Activated CD8-positive, alpha-beta memory T cell treated with anti-CD3 and anti-CD28 coated beads for 48 hours (primary cell): ENCODE data around the gene DYDC1.
"Not testable (repeated sequence)": the region's sequence is repeated elsewhere in the genome, so short reads cannot be mapped to it uniquely, and the experiment has no call there.

Experiments
- DNase-seq, 3 experiments: peaks; one replicate each; pipeline ENCODE4 v3.0.0-alpha.2; 2020; ENCODE audit warnings: low read depth in 2 of 3, low spot score in 2 of 3

The DYDC1 gene

GRCh38 chr10:80356563-80356988 lies at the start of gene DYDC1, which contains the start of gene DYDC2:
Gene DYDC1, minus strand, starts transcription at chr10:80356755. Its CDS starts 4,154 bp downstream, at chr10:80352601.
Gene DYDC2, plus strand, starts transcription at chr10:80356781. Its CDS starts 5,663 bp downstream, at chr10:80362444.
- peak in 2 of 3 experiments; percentile 15 to 32 for DNase-seq

DNA sequence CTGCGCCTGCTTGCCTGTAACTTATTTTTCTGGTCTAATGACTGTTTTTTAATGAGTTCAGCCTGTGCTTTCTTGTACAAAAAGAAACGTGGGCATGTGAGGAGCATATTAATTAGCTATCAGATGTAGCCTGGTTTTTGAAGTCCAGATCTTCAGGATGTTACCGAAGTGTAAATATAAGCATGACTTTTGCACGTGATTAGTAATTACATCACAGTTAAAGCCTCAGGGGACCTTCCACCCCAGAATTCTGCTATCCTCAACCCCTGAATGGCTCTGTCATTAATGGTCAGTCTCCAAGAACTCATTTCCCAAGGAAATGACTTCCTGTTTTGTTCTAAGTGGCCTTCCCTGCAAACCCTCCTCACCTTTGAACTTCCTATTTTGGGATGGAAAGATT lies 49.6 kb upstream of the DYDC1 start:
- DNase-seq: no peak

DNA sequence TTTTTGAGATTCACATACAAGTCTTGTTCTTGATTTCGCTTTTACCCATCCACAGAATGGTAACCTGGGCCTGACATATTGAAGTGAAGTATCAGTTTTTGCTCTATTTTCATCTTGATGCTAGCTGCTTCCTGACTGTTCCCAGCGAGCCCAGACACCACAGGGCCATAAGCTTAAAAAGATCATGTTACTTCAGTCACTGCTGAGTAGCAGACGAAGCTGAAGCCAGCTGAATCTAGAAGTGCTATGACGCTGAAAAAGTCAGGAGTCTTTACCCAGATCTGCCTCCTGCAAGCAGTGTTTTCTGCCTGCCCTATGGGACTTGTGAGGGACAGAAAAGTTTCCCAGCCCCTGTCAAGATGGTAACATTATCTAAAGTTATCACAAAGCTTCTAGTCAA lies 49.1 kb upstream of the DYDC1 start:
- DNase-seq: no peak

GRCh38 chr10:80405035-80405434 lies 48.5 kb upstream of the DYDC1 start:
- no peak for DNase-seq

DNA sequence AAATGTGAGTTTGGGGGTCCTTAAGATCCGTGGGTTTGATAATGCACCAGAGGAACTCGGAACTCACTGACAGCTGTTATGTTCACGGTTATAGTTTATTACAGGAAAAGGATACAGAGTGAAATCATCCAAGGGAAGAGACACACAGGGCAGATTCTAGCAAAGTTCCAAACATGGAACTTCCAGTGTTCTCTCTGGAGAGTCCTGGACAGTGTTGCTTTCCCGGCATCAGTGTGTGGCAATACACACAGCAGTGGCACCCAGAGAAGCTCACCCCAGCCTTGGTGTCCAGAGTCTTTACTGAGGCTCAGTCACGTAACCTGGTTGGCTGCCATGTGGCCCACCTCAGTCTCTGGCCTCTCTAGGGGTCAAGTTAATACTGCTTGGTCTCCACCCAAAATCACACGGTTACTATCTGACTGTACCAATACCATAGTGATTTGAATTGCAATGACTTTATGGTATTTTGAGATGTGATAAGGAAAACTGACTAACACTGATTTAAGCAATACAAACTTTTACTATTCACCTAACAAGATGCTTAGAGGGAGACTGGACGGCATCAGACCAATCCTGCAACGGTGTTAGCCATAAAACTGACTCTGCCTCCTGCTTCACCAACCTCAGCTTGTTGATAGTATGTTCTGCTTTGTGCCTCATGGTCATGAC lies 43.7 kb upstream of the DYDC1 start:
- no peak for DNase-seq

DNA sequence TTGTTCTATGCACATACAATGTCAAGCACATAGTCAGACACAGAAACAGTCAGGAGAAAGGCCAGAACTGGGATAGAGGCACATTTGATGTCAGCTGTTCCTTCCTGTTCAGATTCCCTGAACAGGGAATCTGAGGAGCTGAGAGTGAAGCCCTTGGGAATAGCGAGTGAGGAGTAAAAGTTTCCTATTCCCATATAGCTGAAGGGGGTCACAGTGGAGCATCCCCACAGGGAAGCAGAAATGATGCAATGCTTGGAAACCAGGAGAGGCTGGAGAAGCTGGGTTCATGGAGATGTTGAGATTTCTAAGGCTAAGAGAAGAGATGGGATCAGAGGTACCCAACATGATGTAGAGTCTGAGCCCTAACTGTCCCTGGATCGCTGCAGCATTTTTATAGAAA lies 40.5 kb upstream of the DYDC1 start:
- DNase-seq: no peak

DNA sequence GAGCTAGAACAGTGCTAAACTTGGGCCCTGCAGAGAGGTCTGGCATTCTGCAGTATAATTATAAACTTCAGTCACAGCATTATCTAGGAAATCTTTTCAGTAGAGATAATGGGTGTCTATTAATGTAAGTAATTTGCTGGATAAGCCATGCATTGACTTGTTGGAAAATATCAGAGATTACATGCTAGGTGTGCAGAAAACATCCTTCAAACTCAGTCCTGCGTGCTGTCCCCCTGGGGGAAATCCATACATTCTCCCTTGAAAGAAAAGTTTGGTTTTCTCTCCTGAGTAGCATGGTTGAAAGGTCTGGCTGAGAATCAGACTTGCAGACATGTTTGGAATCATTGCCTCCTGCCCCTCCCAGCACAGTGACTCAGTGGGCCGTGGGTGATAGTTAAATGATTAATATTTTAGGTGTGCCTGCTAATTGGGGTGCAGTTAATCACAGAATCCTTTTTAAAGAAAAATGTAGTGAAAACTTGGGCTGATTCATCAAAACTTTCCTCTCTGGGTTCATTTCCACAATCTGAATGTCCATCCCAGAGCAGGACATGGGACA lies 37.9 kb upstream of the DYDC1 start:
- no peak for DNase-seq

DNA sequence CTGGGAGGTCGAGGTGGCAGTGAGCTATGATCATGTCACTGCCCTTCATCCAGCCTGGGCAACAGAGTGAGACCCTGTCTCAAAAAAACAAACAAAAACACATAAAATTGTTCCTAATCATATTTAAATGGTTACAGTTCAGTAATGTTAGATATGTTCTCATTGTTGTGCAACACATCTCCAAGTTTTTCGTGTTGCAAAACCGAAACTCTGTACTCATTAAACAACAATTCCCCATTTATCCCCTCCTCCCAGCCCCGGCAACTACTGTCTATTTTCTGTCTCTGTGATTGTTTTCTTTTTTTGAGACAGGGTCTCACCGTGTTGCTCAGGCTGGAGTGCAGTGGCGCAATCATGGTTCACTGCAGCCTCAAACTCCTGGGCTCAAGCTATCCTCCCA lies 35.7 kb upstream of the DYDC1 start:
- no peak for DNase-seq

DNA sequence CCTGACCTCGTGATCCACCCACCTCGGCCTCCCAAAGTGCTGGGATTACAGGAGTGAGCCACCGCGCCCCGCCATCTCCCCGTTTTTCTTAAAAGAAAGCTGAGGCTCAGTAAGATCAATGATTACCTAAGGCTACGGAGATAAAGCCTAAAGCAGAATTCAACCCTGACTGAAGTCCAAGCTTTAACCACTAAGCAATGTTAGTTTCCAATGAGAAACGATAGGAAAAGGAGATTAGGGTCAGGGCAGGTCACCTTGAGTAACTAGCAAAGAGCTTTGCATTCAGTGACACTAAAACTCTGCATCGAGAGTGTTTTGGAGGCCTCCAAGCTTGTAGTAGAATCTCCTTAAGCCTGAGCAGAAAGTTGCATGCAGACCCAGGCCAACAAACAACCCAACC lies 34.2 kb upstream of the DYDC1 start:
- no peak for DNase-seq

- no peak for DNase-seq
Observed at GRCh38 chr10:80382989-80383388, 26.4 kb upstream of the DYDC1 start.

- DNase-seq: no peak
Observed at GRCh38 chr10:80380185-80380584, 23.6 kb upstream of the DYDC1 start.

- DNase-seq: no peak
Observed at GRCh38 chr10:80379701-80380100, 23.1 kb upstream of the DYDC1 start.

DNA sequence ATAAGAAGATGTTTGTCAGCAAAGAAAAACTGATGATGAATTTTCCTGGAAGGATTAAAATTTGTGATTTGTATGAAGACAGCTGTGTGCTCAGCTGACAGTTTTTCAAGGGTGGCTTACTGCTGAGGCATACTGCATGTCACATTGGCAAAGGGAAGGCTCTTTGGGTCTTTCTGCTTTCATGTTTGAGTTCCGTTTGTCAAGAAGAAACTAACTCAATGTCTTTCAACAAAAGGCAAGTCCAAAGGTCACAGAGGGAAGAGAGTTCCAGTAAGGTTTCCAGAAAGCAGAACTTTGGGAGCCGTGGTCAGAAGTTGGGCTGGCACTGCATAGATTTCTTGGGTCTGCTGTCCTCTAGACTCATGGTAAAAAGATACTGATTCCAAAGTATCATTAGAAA lies 16.9 kb upstream of the DYDC1 start:
- DNase-seq: no peak

GRCh38 chr10:80372675-80373074 lies 16.1 kb upstream of the DYDC1 start:
- no peak for DNase-seq

GRCh38 chr10:80371467-80371866 lies 14.9 kb upstream of the DYDC1 start:
- DNase-seq: no peak

DNA sequence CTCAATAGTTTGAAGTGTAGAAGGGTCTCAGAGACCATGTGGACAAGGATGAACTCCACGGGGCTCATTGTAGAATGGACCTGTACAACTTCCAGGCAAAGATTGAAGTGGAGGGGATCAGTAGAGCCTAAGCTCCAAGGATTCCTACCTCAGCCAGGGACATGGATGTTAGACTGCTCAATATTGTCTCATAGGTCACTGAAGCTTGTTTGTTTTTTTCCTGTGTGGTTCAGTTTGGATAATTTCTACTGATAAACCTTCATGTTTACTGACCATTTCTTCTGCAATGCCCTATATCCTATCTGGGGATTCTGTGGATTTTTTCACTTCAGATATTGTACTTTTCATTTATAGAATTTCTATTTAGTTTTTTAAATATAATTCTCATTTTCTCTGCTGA lies 9.0 kb upstream of the DYDC1 start:
- no peak for DNase-seq

- no peak for DNase-seq
Observed at GRCh38 chr10:80359644-80360043, 3.1 kb upstream of the DYDC1 start.

GRCh38 chr10:80358925-80359324 lies 2.4 kb upstream of the DYDC1 start:
- not testable (repeated sequence) for DNase-seq

DNA sequence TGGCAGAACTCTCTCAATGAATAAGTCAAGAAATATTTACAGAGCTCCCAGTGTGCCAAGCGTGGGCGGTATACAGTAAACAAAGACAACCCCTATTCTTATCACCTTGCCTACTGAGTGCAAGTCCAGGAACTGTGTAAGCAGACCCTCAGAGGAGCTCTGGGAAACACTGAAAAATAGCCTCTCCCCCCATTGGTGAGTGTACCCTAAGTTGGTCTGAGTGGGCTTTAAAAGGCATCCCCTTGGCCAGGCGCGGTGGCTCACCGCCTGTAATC lies 1.2 kb upstream of the DYDC1 start:
- no peak for DNase-seq

DNA sequence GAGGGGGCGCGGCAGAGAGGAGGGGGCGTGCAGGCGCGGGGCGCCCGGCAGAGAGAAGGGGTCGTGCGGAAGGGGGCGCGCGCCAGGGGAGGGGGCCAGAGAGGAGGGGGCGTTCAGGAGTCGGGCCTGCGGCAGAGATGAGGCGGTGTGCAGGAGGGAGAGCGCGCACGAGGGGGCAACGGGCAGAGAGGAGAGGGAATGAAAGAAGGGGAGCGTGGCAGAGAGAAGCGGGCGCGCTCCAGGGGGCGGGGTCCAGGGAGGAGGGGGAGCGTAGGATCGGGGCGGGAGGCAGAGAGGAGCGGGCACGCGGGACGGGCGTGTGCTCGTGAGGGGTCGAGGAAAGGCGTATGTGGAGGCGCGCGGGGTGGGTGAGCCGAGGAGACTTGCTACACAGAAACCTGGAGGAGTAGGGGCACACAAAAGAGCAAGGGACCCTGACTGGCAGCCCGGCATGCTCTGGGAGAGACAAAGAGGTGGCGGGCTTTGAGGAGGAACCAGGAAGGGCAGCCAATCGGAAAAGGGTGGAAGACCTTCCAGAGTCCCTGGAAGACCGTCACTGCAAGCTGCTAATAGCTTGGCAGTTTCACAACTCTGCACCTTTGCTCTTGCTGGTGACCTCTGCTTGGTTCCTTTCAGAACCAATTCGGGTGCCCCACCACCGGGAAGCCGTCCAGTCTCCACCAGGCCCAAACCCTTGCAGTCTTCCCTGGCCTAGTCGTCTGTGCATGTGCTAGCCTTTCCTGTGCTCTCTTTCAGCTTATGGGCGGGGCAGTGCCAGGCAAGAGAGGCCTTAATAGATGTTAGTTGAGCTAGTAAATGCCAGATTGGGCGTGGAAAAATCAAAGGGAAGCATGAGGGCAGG lies 665 bp upstream of the DYDC1 start:
- no peak for DNase-seq

- DNase-seq: no peak
Observed at GRCh38 chr10:80351220-80351619, 5.3 kb downstream of the DYDC1 start.

- no peak for DNase-seq
Observed at GRCh38 chr10:80350251-80350650, 6.3 kb downstream of the DYDC1 start.
